ENCODE results near the gene ABHD15.

Gene ABHD15

DNA sequence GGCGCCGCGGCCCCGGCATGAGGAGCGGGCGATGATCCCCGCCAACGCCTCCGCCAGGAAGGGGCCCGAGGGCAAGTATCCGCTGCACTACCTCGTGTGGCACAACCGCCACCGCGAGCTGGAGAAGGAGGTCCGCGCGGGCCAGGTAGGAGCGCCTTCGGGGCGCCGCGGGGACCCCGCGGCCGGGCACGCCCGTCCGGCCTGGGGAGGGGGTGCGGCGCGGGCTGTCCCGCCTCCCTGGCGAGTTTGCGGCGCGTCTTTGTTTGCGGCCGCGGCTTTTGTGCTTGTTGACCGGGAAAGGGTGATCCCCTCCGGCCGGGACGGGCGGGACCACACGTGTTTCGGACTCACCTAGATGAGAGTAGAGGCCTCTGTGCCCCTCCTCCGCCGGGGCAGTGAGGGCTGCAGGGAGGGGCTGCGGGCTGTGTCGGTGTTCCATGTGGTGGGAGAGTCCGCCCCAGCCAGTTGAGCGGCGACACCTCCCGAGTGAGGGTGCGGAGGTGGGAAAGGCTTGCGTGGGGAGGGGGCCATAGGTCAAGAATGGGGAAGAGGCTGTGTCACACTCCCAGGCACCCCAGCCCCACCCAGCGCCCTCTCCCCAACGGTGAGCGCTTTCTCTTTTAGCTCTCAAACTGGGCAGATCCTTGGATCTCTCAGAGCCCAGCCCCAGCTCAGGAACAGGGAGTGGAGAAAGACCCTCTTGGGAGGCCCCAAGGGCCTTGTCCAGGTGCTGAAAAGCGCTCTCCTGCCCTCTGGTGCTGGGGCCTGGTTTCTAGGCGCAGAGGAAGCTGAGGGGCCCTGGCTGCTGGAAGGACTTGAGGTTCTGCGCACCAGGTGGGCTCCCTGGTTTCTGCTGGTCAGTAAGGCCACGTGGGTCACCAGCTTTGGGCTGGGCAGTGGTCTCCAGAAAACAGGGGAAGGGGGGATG is 27.0 kb upstream of the ABHD15 start:
- TF ChIP-seq, protein P1, sequence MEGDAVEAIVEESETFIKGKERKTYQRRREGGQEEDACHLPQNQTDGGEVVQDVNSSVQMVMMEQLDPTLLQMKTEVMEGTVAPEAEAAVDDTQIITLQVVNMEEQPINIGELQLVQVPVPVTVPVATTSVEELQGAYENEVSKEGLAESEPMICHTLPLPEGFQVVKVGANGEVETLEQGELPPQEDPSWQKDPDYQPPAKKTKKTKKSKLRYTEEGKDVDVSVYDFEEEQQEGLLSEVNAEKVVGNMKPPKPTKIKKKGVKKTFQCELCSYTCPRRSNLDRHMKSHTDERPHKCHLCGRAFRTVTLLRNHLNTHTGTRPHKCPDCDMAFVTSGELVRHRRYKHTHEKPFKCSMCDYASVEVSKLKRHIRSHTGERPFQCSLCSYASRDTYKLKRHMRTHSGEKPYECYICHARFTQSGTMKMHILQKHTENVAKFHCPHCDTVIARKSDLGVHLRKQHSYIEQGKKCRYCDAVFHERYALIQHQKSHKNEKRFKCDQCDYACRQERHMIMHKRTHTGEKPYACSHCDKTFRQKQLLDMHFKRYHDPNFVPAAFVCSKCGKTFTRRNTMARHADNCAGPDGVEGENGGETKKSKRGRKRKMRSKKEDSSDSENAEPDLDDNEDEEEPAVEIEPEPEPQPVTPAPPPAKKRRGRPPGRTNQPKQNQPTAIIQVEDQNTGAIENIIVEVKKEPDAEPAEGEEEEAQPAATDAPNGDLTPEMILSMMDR (IDR thresholded peaks at IDR 0.05; ENCODE audit: low read depth, low read length) = no peak
- no peak for DNase-seq (ENCODE audit: low read depth in 2 of 2)

DNA sequence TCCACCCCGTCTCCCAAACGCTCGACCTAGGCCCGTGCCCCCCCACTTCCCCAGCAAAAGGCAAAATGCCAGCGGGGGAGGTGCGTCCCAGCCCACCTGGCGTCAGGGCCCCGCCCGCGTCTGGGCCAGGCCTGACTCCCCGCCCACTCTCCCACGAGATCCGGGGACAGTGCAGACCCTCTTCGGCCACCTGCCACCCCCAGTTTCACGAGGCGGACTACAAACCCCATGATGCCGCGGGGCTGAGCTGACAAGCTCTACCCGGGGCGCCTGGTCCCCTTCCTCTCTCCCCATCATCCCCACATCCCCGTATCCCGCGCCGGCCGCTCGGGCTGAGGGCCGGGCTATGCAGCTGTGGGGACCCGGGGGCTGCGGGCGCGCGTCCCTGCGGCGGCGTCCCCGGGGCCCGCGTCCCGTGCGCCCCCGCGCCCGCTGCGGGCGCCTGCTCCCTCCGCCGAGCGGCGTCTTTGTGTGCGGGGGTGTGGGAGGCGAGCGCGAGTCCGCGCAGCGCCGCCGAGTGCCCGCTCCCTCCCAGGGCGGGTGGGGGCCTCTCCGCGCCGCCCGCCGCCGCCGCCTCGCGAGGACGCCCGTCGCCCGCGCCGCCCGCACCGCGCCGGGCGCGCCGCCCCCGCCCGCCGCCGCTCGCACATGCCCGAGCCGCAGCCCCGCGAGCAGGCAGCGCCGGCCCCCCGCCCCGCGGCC is 26.2 kb upstream of the ABHD15 start, which contains the start of gene ANKRD13B:
Gene ANKRD13B (plus strand): TSS at position 283 of the 702 bp plus-strand sequence. CDS start 490 bp downstream, outside the sequence.
- H3K4me3 ChIP-seq (replicated peaks in 1 of 2; ENCODE audit: low read depth in 2 of 2, low read length in 2 of 2) = peak within 1 kb of the TSS; percentile 61 to 69
- no peak for DNase-seq (ENCODE audit: low read depth in 2 of 2)

More for the DNA sequence above, 27.0 kb upstream of the ABHD15 start:
- H3K4me3 ChIP-seq (replicated peaks in 1 of 2; ENCODE audit: low read depth in 2 of 2, low read length in 2 of 2) = peak overlapping the region; percentile 57 to 61

DNA sequence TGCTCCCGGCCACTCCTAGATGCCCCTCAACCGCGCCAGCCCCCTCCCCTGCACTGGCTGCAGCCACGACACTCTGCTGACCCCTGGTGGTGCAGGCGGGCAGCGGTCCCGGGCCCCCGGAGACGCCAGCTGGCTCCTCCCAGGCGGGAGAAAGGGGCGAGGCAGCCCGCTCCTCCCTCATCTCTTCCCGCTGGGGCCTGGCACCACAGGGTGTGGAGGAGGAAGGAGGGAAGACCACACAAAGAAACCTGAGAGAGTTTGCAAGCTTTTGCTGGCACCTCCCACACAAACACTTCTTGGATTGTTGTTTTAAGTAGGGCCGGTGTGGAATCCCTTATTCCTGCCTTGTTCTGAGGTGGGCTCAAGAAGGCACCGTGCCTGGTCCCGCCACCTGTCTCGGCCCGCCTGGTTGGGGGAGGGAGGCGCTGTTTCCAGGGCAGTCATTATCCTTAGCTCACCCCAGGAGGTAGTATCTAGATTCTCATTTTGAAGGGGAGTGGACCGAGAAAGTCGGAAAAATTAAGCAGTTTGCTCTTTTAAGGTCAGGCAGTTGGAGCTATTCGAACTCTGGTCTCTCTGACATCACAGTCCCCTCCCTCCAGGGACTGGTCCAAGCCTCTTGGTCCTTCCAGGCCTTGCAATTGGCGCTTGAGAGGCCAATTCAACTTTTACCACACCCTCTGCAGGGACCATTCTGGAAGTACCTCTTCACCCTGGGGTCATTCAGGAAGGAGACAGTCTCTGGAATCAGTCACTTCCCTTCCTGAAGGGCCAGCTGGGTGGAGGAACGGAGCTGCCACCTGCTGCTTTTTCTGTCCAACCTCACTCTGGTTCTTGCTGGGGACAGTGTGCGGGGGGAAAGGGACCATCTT is 25.1 kb upstream of the ABHD15 start:
- peak overlapping the region in 1 of 2 donors; percentile 18 for H3K4me3 ChIP-seq (replicated peaks in 1 of 2; ENCODE audit: low read depth in 2 of 2, low read length in 2 of 2)
- DNase-seq (ENCODE audit: low read depth in 2 of 2) = peak; percentile 66 to 83
- TF ChIP-seq, protein P1 (IDR thresholded peaks at IDR 0.05; ENCODE audit: low read depth, low read length) = peak; percentile 95

More for the DNA sequence above, 26.2 kb upstream of the ABHD15 start, which contains the start of gene ANKRD13B:
- TF ChIP-seq, protein P1 (IDR thresholded peaks at IDR 0.05; ENCODE audit: low read depth, low read length) = no peak

DNA sequence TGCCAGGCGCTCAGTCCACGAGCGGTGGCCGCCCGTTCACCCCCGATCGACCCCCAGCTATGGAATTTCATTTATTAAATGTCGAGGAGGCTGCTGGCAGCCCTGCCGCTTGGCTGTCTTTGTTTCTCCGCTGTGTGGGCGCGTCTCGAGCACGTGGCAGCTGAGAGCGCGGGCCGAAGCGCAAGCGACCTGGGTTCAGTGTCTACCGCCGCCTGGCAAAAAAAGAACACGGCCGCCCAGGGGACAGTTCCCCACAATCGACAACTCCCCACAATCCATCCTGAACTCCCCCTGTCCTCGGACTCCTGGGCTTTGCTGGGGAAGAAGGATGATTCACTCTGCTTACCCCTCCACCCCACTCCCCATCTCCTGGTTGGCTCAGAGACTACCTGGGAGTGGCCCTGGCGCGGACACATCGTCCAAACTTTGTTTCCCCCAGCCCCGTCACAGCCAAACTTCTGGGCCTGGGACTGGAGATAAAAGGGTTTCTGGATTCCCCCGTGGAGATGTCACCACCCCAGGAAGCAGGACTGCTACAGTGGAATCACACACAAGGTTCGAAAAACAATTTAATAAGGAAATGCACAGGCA is 24.4 kb upstream of the ABHD15 start:
- peak overlapping the region; percentile 18 to 21 for H3K4me3 ChIP-seq (replicated peaks in 1 of 2; ENCODE audit: low read depth in 2 of 2, low read length in 2 of 2)
- TF ChIP-seq, protein P1 (IDR thresholded peaks at IDR 0.05; ENCODE audit: low read depth, low read length) = no peak
- DNase-seq (ENCODE audit: low read depth in 2 of 2) = peak; percentile 52 to 61

DNA sequence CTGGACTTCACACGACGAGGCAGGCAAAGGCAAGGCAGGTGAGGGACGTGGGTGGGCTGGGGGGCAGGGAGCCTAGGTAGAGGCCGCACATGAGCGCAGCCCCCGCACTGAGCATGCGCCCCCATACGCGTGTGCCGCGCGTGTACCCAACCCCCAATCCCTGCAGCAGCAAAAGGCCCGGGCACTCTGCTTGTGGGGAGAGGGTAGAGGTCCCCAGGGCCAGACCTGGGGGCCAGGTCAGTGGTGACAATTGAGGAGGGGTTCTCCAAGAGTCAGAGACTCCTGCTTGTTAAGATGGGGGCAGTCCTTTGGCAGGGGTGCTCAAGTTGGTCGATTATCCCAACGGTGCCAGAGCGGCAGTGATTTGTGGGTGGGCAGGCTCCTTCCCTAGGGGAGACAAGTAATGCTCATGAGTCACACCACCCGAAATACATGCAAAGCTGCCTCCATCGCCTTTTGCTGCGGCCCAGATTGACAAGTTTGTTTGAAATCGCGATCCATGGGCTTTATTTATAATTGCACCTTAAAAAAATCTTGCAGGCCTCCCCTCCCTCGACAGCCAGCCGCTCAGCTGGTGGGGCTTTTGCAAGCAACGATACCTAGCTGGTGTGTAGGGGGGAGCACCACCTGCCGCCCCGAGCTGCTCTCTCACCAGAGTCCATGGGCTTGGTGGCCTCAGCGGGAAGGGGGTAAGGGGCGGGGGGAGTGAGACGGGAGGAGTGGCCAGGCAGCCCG is 23.7 kb upstream of the ABHD15 start:
- DNase-seq (ENCODE audit: low read depth in 2 of 2) = peak; percentile 46 to 69
- TF ChIP-seq, protein P1 (IDR thresholded peaks at IDR 0.05; ENCODE audit: low read depth, low read length) = no peak
- peak overlapping the region in 1 of 2 donors; percentile 55 for H3K4me3 ChIP-seq (replicated peaks in 1 of 2; ENCODE audit: low read depth in 2 of 2, low read length in 2 of 2)
